NK-92 (cell line): ENCODE measurements around the gene SDHAF2.
"Not testable (repeated sequence)": the region's sequence is repeated elsewhere in the genome, so short reads cannot be mapped to it uniquely, and the experiment has no call there.

Source experiments
- DNase-seq: peaks from one replicate; lab custom pipeline; 2025; ENCODE audit not compliant: unreplicated experiment; lab: John Stamatoyannopoulos, UW

Gene SDHAF2

GRCh38 chr11:61425367-61426131 is 4.4 kb upstream of the SDHAF2 start:
- no peak for DNase-seq

GRCh38 chr11:61429346-61429690 is 606 bp upstream of the SDHAF2 start:
- no peak for DNase-seq

GRCh38 chr11:61430839-61431238 is 915 bp downstream of the SDHAF2 start:
- DNase-seq = not testable (repeated sequence)

- no peak for DNase-seq
Measured at GRCh38 chr11:61437496-61437895, 7.6 kb downstream of the SDHAF2 start.

- no peak for DNase-seq
Measured at GRCh38 chr11:61439615-61440014, 9.7 kb downstream of the SDHAF2 start.

- DNase-seq = no peak
Measured at GRCh38 chr11:61442616-61443015, 12.7 kb downstream of the SDHAF2 start.

- DNase-seq = no peak
Measured at GRCh38 chr11:61445516-61445915, 15.6 kb downstream of the SDHAF2 start.

- no peak for DNase-seq
Measured at GRCh38 chr11:61446211-61446651, 16.3 kb downstream of the SDHAF2 start.

- DNase-seq = no peak
Measured at GRCh38 chr11:61447601-61448551, 18.0 kb downstream of the SDHAF2 start.

GRCh38 chr11:61448552-61448927 is 18.6 kb downstream of the SDHAF2 start:
- DNase-seq = no peak

GRCh38 chr11:61452825-61453224 is 22.9 kb downstream of the SDHAF2 start:
- DNase-seq = no peak

- no peak for DNase-seq
Measured at GRCh38 chr11:61453695-61454094, 23.8 kb downstream of the SDHAF2 start.

GRCh38 chr11:61454520-61454919 is 24.6 kb downstream of the SDHAF2 start:
- no peak for DNase-seq

- DNase-seq = no peak
Measured at GRCh38 chr11:61460474-61460881, 30.6 kb downstream of the SDHAF2 start.

GRCh38 chr11:61460986-61461385 is 31.1 kb downstream of the SDHAF2 start:
- no peak for DNase-seq

GRCh38 chr11:61467602-61468001 is 37.7 kb downstream of the SDHAF2 start:
- DNase-seq = not testable (repeated sequence)

GRCh38 chr11:61468002-61468401 is 38.1 kb downstream of the SDHAF2 start:
- DNase-seq = no peak

GRCh38 chr11:61472282-61472681 is 42.4 kb downstream of the SDHAF2 start:
- DNase-seq = no peak

- no peak for DNase-seq
Measured at GRCh38 chr11:61472868-61473267, 42.9 kb downstream of the SDHAF2 start.

- DNase-seq = no peak
Measured at GRCh38 chr11:61473370-61474012, 43.6 kb downstream of the SDHAF2 start.

- no peak for DNase-seq
Measured at GRCh38 chr11:61474013-61474643, 44.2 kb downstream of the SDHAF2 start.
